Measurements from ENCODE around the gene AP2S1.

DNA sequence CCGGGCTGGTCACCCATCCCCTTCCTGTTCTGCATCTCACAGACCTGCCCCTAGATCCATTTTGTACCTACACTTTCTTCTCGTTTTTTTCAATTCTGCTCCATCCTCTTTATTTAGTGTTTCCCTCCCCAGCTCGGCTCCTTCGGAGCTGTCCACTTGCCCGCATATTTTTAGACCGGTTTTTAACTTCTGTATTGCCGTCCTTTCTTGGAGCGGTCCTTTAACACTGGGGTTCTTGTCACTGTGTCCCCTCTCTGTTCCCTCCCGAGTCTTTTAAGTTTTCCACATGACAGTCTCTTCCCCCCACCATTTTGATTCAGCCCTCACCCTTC is 11.8 kb upstream of the AP2S1 start:
- TF ChIP-seq, protein P1, sequence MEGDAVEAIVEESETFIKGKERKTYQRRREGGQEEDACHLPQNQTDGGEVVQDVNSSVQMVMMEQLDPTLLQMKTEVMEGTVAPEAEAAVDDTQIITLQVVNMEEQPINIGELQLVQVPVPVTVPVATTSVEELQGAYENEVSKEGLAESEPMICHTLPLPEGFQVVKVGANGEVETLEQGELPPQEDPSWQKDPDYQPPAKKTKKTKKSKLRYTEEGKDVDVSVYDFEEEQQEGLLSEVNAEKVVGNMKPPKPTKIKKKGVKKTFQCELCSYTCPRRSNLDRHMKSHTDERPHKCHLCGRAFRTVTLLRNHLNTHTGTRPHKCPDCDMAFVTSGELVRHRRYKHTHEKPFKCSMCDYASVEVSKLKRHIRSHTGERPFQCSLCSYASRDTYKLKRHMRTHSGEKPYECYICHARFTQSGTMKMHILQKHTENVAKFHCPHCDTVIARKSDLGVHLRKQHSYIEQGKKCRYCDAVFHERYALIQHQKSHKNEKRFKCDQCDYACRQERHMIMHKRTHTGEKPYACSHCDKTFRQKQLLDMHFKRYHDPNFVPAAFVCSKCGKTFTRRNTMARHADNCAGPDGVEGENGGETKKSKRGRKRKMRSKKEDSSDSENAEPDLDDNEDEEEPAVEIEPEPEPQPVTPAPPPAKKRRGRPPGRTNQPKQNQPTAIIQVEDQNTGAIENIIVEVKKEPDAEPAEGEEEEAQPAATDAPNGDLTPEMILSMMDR (IDR thresholded peaks at IDR 0.05) = no peak
- TF ChIP-seq POLR2A (IDR thresholded peaks at IDR 0.05) = no peak
